Neural progenitor cell (in vitro differentiated cells): ENCODE results near the gene FN3K. TPM values are rescaled to one million over a fixed set of nuclear protein-coding genes. Genes with fewer than 3 reads are reported as not detected.
A peak's percentile ranks its signal among the peaks of the same experiment; 100 is the strongest.

ENCODE experiments used
- DNase-seq: peaks from one replicate; pipeline ENCODE4 v3.0.0-alpha.2; 2016; ENCODE audit warnings: low spot score
- H2AFZ ChIP-seq: fragments of 200-600 bp; sonication (generic); replicated peaks from 2 replicates; pipeline ENCODE4 v1.6.1; 2016; ENCODE audit warnings: antibody characterized with exemption
- H3F3A ChIP-seq: fragments of 200-600 bp; sonication (generic); 2 replicates; pipeline ENCODE4 v1.6.1; 2016; ENCODE audit warnings: antibody characterized with exemption, low read depth
- H3K27ac ChIP-seq: fragments of 200-600 bp; sonication (generic); 2 replicates; pipeline ENCODE4 v1.5.1; 2016; ENCODE audit warnings: mild to moderate bottlenecking
- H3K27me3 ChIP-seq: fragments of 200-600 bp; sonication (generic); 2 replicates; pipeline ENCODE4 v1.6.1; 2016; ENCODE audit warnings: mild to moderate bottlenecking, moderate library complexity
- H3K36me3 ChIP-seq: fragments of 200-600 bp; sonication (generic); 2 replicates; pipeline ENCODE4 v1.5.1; 2016
- H3K4me1 ChIP-seq: fragments of 200-600 bp; sonication (generic); 2 replicates; pipeline ENCODE4 v1.6.1; 2016; ENCODE audit warnings: mixed run types
- H3K4me2 ChIP-seq: fragments of 200-600 bp; sonication (generic); 2 replicates; pipeline ENCODE4 v1.6.1; 2016
- H3K4me3 ChIP-seq: fragments of 200-600 bp; sonication (generic); 2 replicates; pipeline ENCODE4 v1.5.1; 2016
- H3K79me2 ChIP-seq: fragments of 200-600 bp; sonication (generic); 2 replicates; pipeline ENCODE4 v1.6.1; 2016; ENCODE audit warnings: low read depth
- H3K9ac ChIP-seq: fragments of 200-600 bp; sonication (generic); 2 replicates; pipeline ENCODE4 v1.6.1; 2016
- H3K9me3 ChIP-seq: fragments of 200-600 bp; sonication (generic); 2 replicates; pipeline ENCODE4 v1.5.1; 2016; ENCODE audit warnings: low read depth
- H4K20me1 ChIP-seq: fragments of 200-600 bp; sonication (generic); 2 replicates; pipeline ENCODE4 v1.6.1; 2016; ENCODE audit warnings: low read depth
- H3K27ac Mint-ChIP-seq: 3 replicates; pipeline ENCODE4 v1.8.0; 2021; ENCODE audit warnings: mixed read lengths
- H3K27me3 Mint-ChIP-seq: 2 replicates; pipeline ENCODE4 v1.8.0; 2022; ENCODE audit warnings: low read depth, mild to moderate bottlenecking, inconsistent platforms, moderate library complexity, mixed read lengths; ENCODE audit not compliant: insufficient read depth
- H3K36me3 Mint-ChIP-seq: 3 replicates; pipeline ENCODE4 v1.8.0; 2021; ENCODE audit warnings: mixed read lengths
- H3K4me1 Mint-ChIP-seq: 3 replicates; pipeline ENCODE4 v1.8.0; 2021; ENCODE audit warnings: mixed read lengths
- H3K4me3 Mint-ChIP-seq: 3 replicates; pipeline ENCODE4 v1.8.0; 2021; ENCODE audit warnings: mild to moderate bottlenecking, moderate library complexity, mixed read lengths
- H3K9me3 Mint-ChIP-seq: 3 replicates; pipeline ENCODE4 v1.8.0; 2020; ENCODE audit warnings: mixed read lengths
- CTCF ChIP-seq: fragments of 200-600 bp; sonication (generic); IDR thresholded peaks from 2 replicates; pipeline ENCODE4 v1.5.1; 2017; ENCODE audit warnings: antibody characterized with exemption, mild to moderate bottlenecking
- EZH2 ChIP-seq: fragments of 200-600 bp; sonication (generic); IDR thresholded peaks from 2 replicates; pipeline ENCODE4 v1.6.1; 2017; ENCODE audit warnings: antibody characterized with exemption, mild to moderate bottlenecking, moderate library complexity
- EZH2phosphoT487 ChIP-seq: fragments of 200-600 bp; sonication (generic); IDR thresholded peaks from 2 replicates; pipeline ENCODE4 v1.6.1; 2017; ENCODE audit warnings: antibody characterized with exemption
- total RNA-seq: library from RNA; depleted of rRNA; stranded (reverse); fragments of >200 nt; gene quantifications from 2 replicates; pipeline ENCODE4 v1.2.3, GENCODE V29; 2015; ENCODE audit warnings: low replicate concordance

The FN3K gene
- total RNA-seq, 1 donor from 2014 or later: 3.3 TPM

- Mint-ChIP-seq H3K36me3 (peaks cover 13% of the 10 kb centered on the region), H3K4me3 (no peak overlapping the region), H3K9me3 (no peaks in the 10 kb centered on the region), H3K27ac (no peak overlapping the region), H3K4me1 (peaks cover 25% of the 10 kb centered on the region), H3K27me3 (no peaks in the 10 kb centered on the region)
- no peak for DNase-seq
- Histone ChIP-seq H3K4me3 (no peak overlapping the region), H3K27ac (peak overlapping the region; percentile 67), H3F3A (no peaks in the 10 kb centered on the region), H2AFZ (no peak overlapping the region), H3K9ac (no peak overlapping the region), H3K4me2 (no peak overlapping the region), H3K79me2 (peaks cover 32% of the 10 kb centered on the region), H3K27me3 (no peaks in the 10 kb centered on the region), H3K4me1 (no peaks in the 10 kb centered on the region), H3K36me3 (no peaks in the 10 kb centered on the region), H3K9me3 (no peaks in the 10 kb centered on the region), H4K20me1 (peaks cover 18% of the 10 kb centered on the region)
- TF ChIP-seq EZH2phosphoT487 (no peak), EZH2 (no peak), CTCF (no peak)
Observed at GRCh38 chr17:82793974-82794630, 58.7 kb downstream of the FN3K start.

GRCh38 chr17:82794781-82795482, 59.5 kb downstream of the FN3K start:
- Histone ChIP-seq H3K9ac (no peak overlapping the region), H3K4me3 (no peak overlapping the region), H3K36me3 (no peaks in the 10 kb centered on the region), H3K27ac (no peak overlapping the region), H3K9me3 (no peaks in the 10 kb centered on the region), H3K4me1 (no peaks in the 10 kb centered on the region), H3K27me3 (no peaks in the 10 kb centered on the region), H4K20me1 (peaks cover 18% of the 10 kb centered on the region), H3K79me2 (peaks cover 32% of the 10 kb centered on the region), H2AFZ (no peak overlapping the region), H3F3A (no peaks in the 10 kb centered on the region), H3K4me2 (no peak overlapping the region)
- peaks cover 14% of the 10 kb centered on the region for H3K36me3 Mint-ChIP-seq
- H3K4me3 Mint-ChIP-seq: no peak overlapping the region
- H3K4me1 Mint-ChIP-seq: peaks cover 19% of the 10 kb centered on the region
- H3K27ac Mint-ChIP-seq: peak overlapping the region; percentile 58
- no peak for TF ChIP-seq CTCF
- TF ChIP-seq EZH2phosphoT487: no peak
- TF ChIP-seq EZH2: no peak
- no peaks in the 10 kb centered on the region for H3K27me3 Mint-ChIP-seq
- peaks cover 2% of the 10 kb centered on the region for H3K9me3 Mint-ChIP-seq
- no peak for DNase-seq

- Histone ChIP-seq H3K4me2 (no peak overlapping the region), H2AFZ (no peak overlapping the region), H3F3A (no peaks in the 10 kb centered on the region), H3K9me3 (no peaks in the 10 kb centered on the region), H3K36me3 (no peaks in the 10 kb centered on the region), H3K9ac (no peak overlapping the region), H3K4me3 (no peak overlapping the region), H4K20me1 (peaks cover 18% of the 10 kb centered on the region), H3K27ac (no peak overlapping the region), H3K27me3 (no peaks in the 10 kb centered on the region), H3K4me1 (no peaks in the 10 kb centered on the region), H3K79me2 (peaks cover 32% of the 10 kb centered on the region)
- no peak overlapping the region for H3K27ac Mint-ChIP-seq
- no peak for DNase-seq
- no peak for TF ChIP-seq EZH2
- TF ChIP-seq EZH2phosphoT487: no peak
- no peak for TF ChIP-seq CTCF
- peaks cover 19% of the 10 kb centered on the region for H3K4me1 Mint-ChIP-seq
- H3K36me3 Mint-ChIP-seq: peaks cover 21% of the 10 kb centered on the region
- no peak overlapping the region for H3K4me3 Mint-ChIP-seq
- no peaks in the 10 kb centered on the region for H3K27me3 Mint-ChIP-seq
- H3K9me3 Mint-ChIP-seq: peaks cover 8% of the 10 kb centered on the region
Observed at GRCh38 chr17:82795615-82796014, 60.2 kb downstream of the FN3K start.
